IMR-90 (cell line): ENCODE results near the gene ETS1. TPM values are rescaled to one million over a fixed set of nuclear protein-coding genes. Genes with fewer than 3 reads are reported as not detected.
"Not testable (repeated sequence)": the region's sequence is repeated elsewhere in the genome, so short reads cannot be mapped to it uniquely, and the experiment has no call there.

ENCODE experiments used
- ATAC-seq: fragments of 200-7000 bp; cut with Tn5 transposase; 2 replicates; pipeline ENCODE4 v1.9.1; 2020; ENCODE audit warnings: low read depth, mild to moderate bottlenecking, moderate library complexity
- BruUV-seq: library from RNA; stranded (reverse); fragments of 400-500 nt; replicated peaks from 2 replicates; lab custom pipeline; 2021; lab: Mats Ljungman, UMichigan
- CTCF ChIA-PET: fragments of 300-600 bp; formaldehyde crosslinking; extraction: SDS; loops from one replicate; lab custom pipeline; 2021; ENCODE audit warnings: antibody characterized with exemption; lab: Yijun Ruan, JAX
- POLR2A ChIA-PET: fragments of 300-600 bp; sonication (Branson Sonifier 250); formaldehyde crosslinking; loops from one replicate; lab custom pipeline; 2022; ENCODE audit warnings: antibody characterized with exemption; ENCODE audit not compliant: unreplicated experiment; lab: Charles Lee
- DNase-seq: peaks from one replicate; pipeline ENCODE4 v3.0.0; 2013
- H2AFZ ChIP-seq: replicated peaks from 2 replicates; pipeline ENCODE3; 2013; ENCODE audit warnings: low read length, mild to moderate bottlenecking; ENCODE audit not compliant: poor library complexity
- H2AK5ac ChIP-seq: 2 replicates; pipeline ENCODE4 v1.6.1; 2013; ENCODE audit warnings: low read depth, low read length, inconsistent platforms
- H2AK9ac ChIP-seq: replicated peaks from 2 replicates; pipeline ENCODE3; 2013; ENCODE audit warnings: mild to moderate bottlenecking, low read depth, low read length, moderate library complexity; ENCODE audit not compliant: poor library complexity
- H2BK120ac ChIP-seq: 2 replicates; pipeline ENCODE4 v1.6.1; 2013; ENCODE audit warnings: low read depth, low read length, inconsistent platforms
- H2BK15ac ChIP-seq: 3 replicates; pipeline ENCODE4 v1.6.1; 2013; ENCODE audit warnings: low read depth, low read length, inconsistent platforms
- H2BK20ac ChIP-seq: 2 replicates; pipeline ENCODE4 v1.6.1; 2013; ENCODE audit warnings: low read depth, mild to moderate bottlenecking, inconsistent platforms, low read length, moderate library complexity
- H2BK5ac ChIP-seq: 2 replicates; pipeline ENCODE4 v1.6.1; 2013; ENCODE audit warnings: mild to moderate bottlenecking, low read depth, low read length, inconsistent platforms; ENCODE audit not compliant: poor library complexity, severe bottlenecking
- H3K14ac ChIP-seq: replicated peaks from 2 replicates; pipeline ENCODE4 v1.6.1; 2013; ENCODE audit warnings: low read depth, low read length, inconsistent platforms
- H3K18ac ChIP-seq: 2 replicates; pipeline ENCODE4 v1.6.1; 2013; ENCODE audit warnings: low read depth, low read length, control low read depth
- H3K23ac ChIP-seq: 2 replicates; pipeline ENCODE4 v1.6.1; 2013; ENCODE audit warnings: low read depth, low read length, inconsistent platforms
- H3K27ac ChIP-seq: 2 replicates; pipeline ENCODE4 v1.5.1; 2013; ENCODE audit warnings: mild to moderate bottlenecking, control low read depth, low read length; ENCODE audit not compliant: insufficient read depth
- H3K27me3 ChIP-seq: 2 replicates; pipeline ENCODE4 v1.6.1; 2013; ENCODE audit warnings: low read length; ENCODE audit not compliant: control insufficient read depth, insufficient read depth
- H3K36me3 ChIP-seq: 2 replicates; pipeline ENCODE4 v1.6.1; 2013; ENCODE audit warnings: low read length, mixed read lengths; ENCODE audit not compliant: control insufficient read depth, insufficient read depth
- H3K4ac ChIP-seq: 2 replicates; pipeline ENCODE4 v1.6.1; 2013; ENCODE audit warnings: low read depth, low read length, inconsistent platforms
- H3K4me1 ChIP-seq: 2 replicates; pipeline ENCODE4 v1.6.1; 2013; ENCODE audit warnings: low read length, mixed read lengths; ENCODE audit not compliant: control insufficient read depth, insufficient read depth
- H3K4me2 ChIP-seq: 2 replicates; pipeline ENCODE4 v1.6.1; 2013; ENCODE audit warnings: low read depth, mild to moderate bottlenecking, control low read depth, low read length, moderate library complexity
- H3K4me3 ChIP-seq: 2 replicates; pipeline ENCODE4 v1.5.1; 2013; ENCODE audit warnings: low read depth, mild to moderate bottlenecking, control low read depth, low read length, moderate library complexity; ENCODE audit not compliant: insufficient read depth
- H3K56ac ChIP-seq: 2 replicates; pipeline ENCODE4 v1.6.1; 2013; ENCODE audit warnings: low read length, inconsistent platforms; ENCODE audit not compliant: insufficient read depth; ENCODE audit errors: extremely low read depth
- H3K79me1 ChIP-seq, 2 experiments: 2 replicates each; pipeline ENCODE4 v1.6.1; 2013; ENCODE audit warnings: low read length in 2 of 2, inconsistent platforms in 1 of 2, low read depth in 1 of 2
- H3K9ac ChIP-seq: 2 replicates; pipeline ENCODE4 v1.6.1; 2013; ENCODE audit warnings: low read depth, low read length, control low read depth
- H3K9me1 ChIP-seq: 2 replicates; pipeline ENCODE4 v1.6.1; 2013; ENCODE audit warnings: low read length, inconsistent platforms; ENCODE audit not compliant: insufficient read depth
- H3K9me3 ChIP-seq: 2 replicates; pipeline ENCODE4 v1.6.1; 2013; ENCODE audit warnings: low read length; ENCODE audit not compliant: control insufficient read depth, insufficient read depth
- H4K20me1 ChIP-seq: 2 replicates; pipeline ENCODE4 v1.6.1; 2013; ENCODE audit warnings: low read length, inconsistent platforms; ENCODE audit not compliant: insufficient read depth
- H4K5ac ChIP-seq: 2 replicates; pipeline ENCODE4 v1.6.1; 2013; ENCODE audit warnings: mild to moderate bottlenecking, low read depth, low read length, control low read depth
- H4K8ac ChIP-seq, 2 experiments: 2 replicates each; pipeline ENCODE4 v1.6.1; 2013; ENCODE audit warnings: low read depth in 2 of 2, low read length in 2 of 2, control low read depth in 1 of 2, inconsistent platforms in 1 of 2
- H4K91ac ChIP-seq: 2 replicates; pipeline ENCODE4 v1.6.1; 2013; ENCODE audit warnings: low read depth, low read length, inconsistent platforms; ENCODE audit not compliant: insufficient read depth
- MAFK ChIP-seq: IDR thresholded peaks from 2 replicates; pipeline ENCODE4 v1.6.1; 2012; ENCODE audit warnings: low read depth, low read length, improper control_type of control experiment
- WGBS, 2 experiments: methylation state at CpG; one replicate each; pipeline versions ENCODE4 v1.1.5 to v1.1.7; 2013; ENCODE audit warnings: missing lambda C conversion rate in 2 of 2; ENCODE audit not compliant: insufficient read length in 1 of 2; ENCODE audit errors: extremely low coverage in 2 of 2; 5-methylcytosine and 5-hydroxymethylcytosine counted together
- dilution Hi-C: fragments of 300-500 bp; cut with HindIII; formaldehyde crosslinking; loops from one replicate; pipeline ENCODE4 v1.14.3; 2018; ENCODE audit warnings: low sequenced_read_pairs; ENCODE audit not compliant: unreplicated experiment
- in situ Hi-C: fragments of 300-500 bp; cut with MboI; formaldehyde crosslinking; loops from 3 replicates; pipeline ENCODE4 v1.14.3; 2019; ENCODE audit warnings: low sequenced_read_pairs, inconsistent platforms, mixed read lengths
- intact Hi-C: fragments of 100-400 bp; cut with micrococcal nuclease; formaldehyde crosslinking; loops from 2 replicates; pipeline ENCODE4 v1.10.0; 2022
- polyA plus RNA-seq, 3 experiments: library from polyadenylated mRNA; depleted of rRNA; stranded (reverse); fragments of >200 nt; gene quantifications; 2 replicates each; pipeline ENCODE4 v1.2.3, GENCODE V29; 2012; ENCODE audit warnings: low replicate concordance in 1 of 3
- total RNA-seq: library from RNA; depleted of rRNA; stranded (reverse); fragments of >200 nt; gene quantifications from 2 replicates; pipeline ENCODE4 v1.2.3, GENCODE V29; 2012

The ETS1 gene
- total and polyA plus RNA-seq, 2 of the 4 experiments (the other 2 are of a cell fraction), result 41.2 to 56.3 TPM

GRCh38 chr11:128450882-128451651 lies 136.3 kb downstream of the ETS1 start (continued):
- TF ChIP-seq MAFK, result no peak

- H3K14ac ChIP-seq, H3K9me3 ChIP-seq, BruUV-seq, H4K5ac ChIP-seq, H2BK15ac ChIP-seq, H3K79me1 ChIP-seq, H2BK120ac ChIP-seq, ATAC-seq, H2AK5ac ChIP-seq, H3K4me3 ChIP-seq, H3K27me3 ChIP-seq, H3K4ac ChIP-seq, H3K27ac ChIP-seq, dilution Hi-C loops, DNase-seq, H2AFZ ChIP-seq, H4K20me1 ChIP-seq, H3K23ac ChIP-seq, H3K56ac ChIP-seq, POLR2A ChIA-PET, H3K18ac ChIP-seq, H4K91ac ChIP-seq, in situ Hi-C loops, H3K9ac ChIP-seq, H2AK9ac ChIP-seq, H3K4me2 ChIP-seq, intact Hi-C loops, H4K8ac ChIP-seq, H2BK20ac ChIP-seq, H3K36me3 ChIP-seq, H2BK5ac ChIP-seq: not testable (repeated sequence)
- no CpG with 5 or more reads among the region's 4 CpGs for WGBS, 2 experiments
- Histone ChIP-seq H3K9me1 (peaks cover 17% of the 10 kb centered on the region), H3K4me1 (peaks cover 13% of the 10 kb centered on the region)
- CTCF ChIA-PET, result interaction anchor here (0.7 kb wide), 1 partner anchor 127 kb away, joined by 3 read pairs; no protein-coding TSS in a partner anchor
These were observed 136.9 kb downstream of the ETS1 start for GRCh38 chr11:128450425-128450824.
